ENCODE data around the gene OR6C68. TPM values are rescaled to one million over a fixed set of nuclear protein-coding genes. Genes with fewer than 3 reads are reported as not detected.

OR6C68 gene
- total and polyA plus RNA-seq, 2 experiments from 2014 or later, result not detected

- H3K9me2 ChIP-seq (replicated peaks; ENCODE audit: insufficient read depth), result no peaks in the 10 kb centered on the region
- 73% methylated on average over 5 of the region's 5 CpGs for WGBS (ENCODE audit: low lambda C conversion rate, missing lambda C conversion rate)
- no peaks in the 10 kb centered on the region for H3K79me2 ChIP-seq
- TF ChIP-seq EZH2 (IDR thresholded peaks at IDR 0.05; ENCODE audit: borderline replicate concordance) (no peak), EZH2phosphoT487 (IDR thresholded peaks at IDR 0.05; ENCODE audit: low read depth, severe bottlenecking, unreplicated experiment) (no peak), CTCF (IDR thresholded peaks at IDR 0.05; ENCODE audit: poor library complexity) (no peak)
- no peaks in the 10 kb centered on the region for H3K36me3 ChIP-seq (replicated peaks; ENCODE audit: insufficient read depth, low read depth)
- no peak overlapping the region for H3K4me3 ChIP-seq
- no peaks in the 10 kb centered on the region for H4K20me1 ChIP-seq (ENCODE audit: insufficient read depth, poor library complexity, severe bottlenecking)
- no peaks in the 10 kb centered on the region for H3K9me3 ChIP-seq (ENCODE audit: low read depth)
- peaks cover 13% of the 10 kb centered on the region for H3K4me1 ChIP-seq (ENCODE audit: insufficient read depth)
- peak; percentile 22 for DNase-seq (ENCODE audit: low spot score)
- no peak overlapping the region for H2AFZ ChIP-seq
- no peaks in the 10 kb centered on the region for H3K27me3 ChIP-seq
- H3K4me2 ChIP-seq, result no peak overlapping the region
- no peak overlapping the region for H3K27ac ChIP-seq
Observed at GRCh38 chr12:55495490-55495889, 3.3 kb downstream of the OR6C68 start.

- Histone ChIP-seq H2AFZ (no peak overlapping the region), H3K9me2 (replicated peaks; ENCODE audit: insufficient read depth) (no peaks in the 10 kb centered on the region), H3K4me2 (peak overlapping the region; percentile 65), H3K9me3 (ENCODE audit: low read depth) (no peaks in the 10 kb centered on the region), H3K36me3 (replicated peaks; ENCODE audit: insufficient read depth, low read depth) (no peaks in the 10 kb centered on the region), H3K4me3 (no peak overlapping the region), H3K79me2 (no peaks in the 10 kb centered on the region), H3K4me1 (ENCODE audit: insufficient read depth) (peaks cover 13% of the 10 kb centered on the region), H4K20me1 (ENCODE audit: insufficient read depth, poor library complexity, severe bottlenecking) (no peaks in the 10 kb centered on the region), H3K27ac (peak overlapping the region; percentile 86), H3K27me3 (no peaks in the 10 kb centered on the region)
- peak; percentile 10 for DNase-seq (ENCODE audit: low spot score)
- 92% methylated on average over 4 of the region's 4 CpGs for WGBS (ENCODE audit: low lambda C conversion rate, missing lambda C conversion rate)
- no peak for TF ChIP-seq EZH2phosphoT487 (IDR thresholded peaks at IDR 0.05; ENCODE audit: low read depth, severe bottlenecking, unreplicated experiment)
- no peak for TF ChIP-seq EZH2 (IDR thresholded peaks at IDR 0.05; ENCODE audit: borderline replicate concordance)
Observed at GRCh38 chr12:55499231-55499630, 7.1 kb downstream of the OR6C68 start.

- no peaks in the 10 kb centered on the region for H3K9me3 ChIP-seq (ENCODE audit: low read depth)
- 11% methylated on average over 2 of the region's 2 CpGs for WGBS (ENCODE audit: low lambda C conversion rate, missing lambda C conversion rate)
- peak overlapping the region; percentile 65 for H3K4me2 ChIP-seq
Observed at GRCh38 chr12:55499810-55500252, 7.7 kb downstream of the OR6C68 start.

GRCh38 chr12:55501601-55502000, 9.4 kb downstream of the OR6C68 start:
- Histone ChIP-seq H3K4me3 (no peak overlapping the region), H3K27me3 (no peaks in the 10 kb centered on the region), H3K4me2 (no peak overlapping the region), H3K27ac (no peak overlapping the region), H3K36me3 (replicated peaks; ENCODE audit: insufficient read depth, low read depth) (no peaks in the 10 kb centered on the region), H3K79me2 (no peaks in the 10 kb centered on the region), H3K9me2 (replicated peaks; ENCODE audit: insufficient read depth) (no peaks in the 10 kb centered on the region), H4K20me1 (ENCODE audit: insufficient read depth, poor library complexity, severe bottlenecking) (no peaks in the 10 kb centered on the region), H3K9me3 (ENCODE audit: low read depth) (no peaks in the 10 kb centered on the region), H3K4me1 (ENCODE audit: insufficient read depth) (peaks cover 13% of the 10 kb centered on the region), H2AFZ (no peak overlapping the region)
- WGBS (ENCODE audit: low lambda C conversion rate, missing lambda C conversion rate), result 49% methylated on average over 2 of the region's 2 CpGs
- TF ChIP-seq EZH2 (IDR thresholded peaks at IDR 0.05; ENCODE audit: borderline replicate concordance) (no peak), CTCF (IDR thresholded peaks at IDR 0.05; ENCODE audit: poor library complexity) (no peak), EZH2phosphoT487 (IDR thresholded peaks at IDR 0.05; ENCODE audit: low read depth, severe bottlenecking, unreplicated experiment) (no peak)
- no peak for DNase-seq (ENCODE audit: low spot score)

More at GRCh38 chr12:55499810-55500252, 7.7 kb downstream of the OR6C68 start:
- no peaks in the 10 kb centered on the region for H3K9me2 ChIP-seq (replicated peaks; ENCODE audit: insufficient read depth)
- no peaks in the 10 kb centered on the region for H3K27me3 ChIP-seq
- no peaks in the 10 kb centered on the region for H3K79me2 ChIP-seq
- peak overlapping the region; percentile 3 for H2AFZ ChIP-seq
- H3K4me3 ChIP-seq, result no peak overlapping the region
- H3K4me1 ChIP-seq (ENCODE audit: insufficient read depth), result peaks cover 13% of the 10 kb centered on the region
- H3K27ac ChIP-seq, result peak overlapping the region; percentile 86
- no peaks in the 10 kb centered on the region for H4K20me1 ChIP-seq (ENCODE audit: insufficient read depth, poor library complexity, severe bottlenecking)
- no peak for TF ChIP-seq EZH2 (IDR thresholded peaks at IDR 0.05; ENCODE audit: borderline replicate concordance)
- TF ChIP-seq CTCF (IDR thresholded peaks at IDR 0.05; ENCODE audit: poor library complexity), result no peak
- TF ChIP-seq EZH2phosphoT487 (IDR thresholded peaks at IDR 0.05; ENCODE audit: low read depth, severe bottlenecking, unreplicated experiment), result no peak
- no peaks in the 10 kb centered on the region for H3K36me3 ChIP-seq (replicated peaks; ENCODE audit: insufficient read depth, low read depth)
- DNase-seq (ENCODE audit: low spot score), result peak; percentile 69

Measured in hepatocyte (in vitro differentiated cells).